Transverse colon (tissue), 4 donors: Measurements from ENCODE around the gene ATP9B. TPM values are rescaled to one million over a fixed set of nuclear protein-coding genes. Genes with fewer than 3 reads are reported as not detected.

Experiments used
- DNase-seq: peaks from one replicate; pipeline ENCODE4 v3.0.0-alpha.2; 2019
- H3K27ac ChIP-seq, 4 donors: fragments of 200-600 bp; sonication (generic); 2 replicates each; pipeline ENCODE4 v1.5.1; 2016 to 2018; ENCODE audit warnings: inconsistent platforms in 4 of 4
- H3K27me3 ChIP-seq: fragments of 200-600 bp; sonication (generic); 2 replicates; pipeline ENCODE4 v1.5.1; 2017; ENCODE audit warnings: inconsistent platforms
- H3K36me3 ChIP-seq, 4 donors: fragments of 200-600 bp; sonication (generic); 2 replicates each; pipeline ENCODE4 v1.5.1; 2017 to 2019; ENCODE audit warnings: inconsistent platforms in 4 of 4
- H3K4me1 ChIP-seq, 4 donors: fragments of 200-600 bp; sonication (generic); 2 replicates each; pipeline ENCODE4 v1.5.1; 2017 to 2020; ENCODE audit warnings: inconsistent platforms in 4 of 4
- H3K4me3 ChIP-seq, 4 donors: fragments of 200-600 bp; sonication (generic); 1 replicate in 1 of 4; 2 replicates in 3 of 4; pipeline versions ENCODE4 v1.5.1 to v1.6.1; 2017 to 2019; ENCODE audit warnings: inconsistent platforms in 4 of 4
- H3K9me3 ChIP-seq, 2 donors: fragments of 200-600 bp; sonication (generic); 2 replicates each; pipeline ENCODE4 v1.5.1; 2017 to 2019; ENCODE audit warnings: inconsistent platforms in 2 of 2
- CTCF ChIP-seq, 5 experiments: fragments of 200-600 bp in 3 of 5; fragments of 450-650 bp in 2 of 5; sonication (generic) in 3 of 5; IDR thresholded peaks; 1 replicate in 2 of 5; 2 replicates in 3 of 5; pipeline ENCODE4 v1.5.1; 2016 to 2017; ENCODE audit warnings: antibody characterized with exemption in 5 of 5, inconsistent platforms in 3 of 5, mild to moderate bottlenecking in 2 of 5, moderate library complexity in 1 of 5
- EP300 ChIP-seq: sonication (generic); formaldehyde crosslinking; IDR thresholded peaks from one replicate; pipeline ENCODE4 v1.6.1; 2017; ENCODE audit warnings: antibody characterized with exemption, low read depth
- POLR2A ChIP-seq: fragments of 450-650 bp; IDR thresholded peaks from one replicate; pipeline ENCODE4 v1.6.1; 2016; ENCODE audit warnings: antibody characterized with exemption, mild to moderate bottlenecking, moderate library complexity
- POLR2AphosphoS5 ChIP-seq, 3 donors: sonication (generic); formaldehyde crosslinking; IDR thresholded peaks; one replicate each; pipeline ENCODE4 v1.6.1; 2016; ENCODE audit warnings: antibody characterized with exemption in 3 of 3
- WGBS, 2 donors: methylation state at CpG; one replicate each; pipeline ENCODE4 v1.1.5; 2018; ENCODE audit warnings: low coverage in 1 of 2; 5-methylcytosine and 5-hydroxymethylcytosine counted together
- in situ Hi-C, 4 donors: fragments of 200-750 bp; cut with MboI; loops; one replicate each; pipeline versions ENCODE4 v1.15.0 to v1.15.1; 2017; ENCODE audit warnings: low sequenced_read_pairs in 3 of 4, low pct_ligation_motif_present in 1 of 4, low pct_unique_long_range_greater_than_20kb in 1 of 4
- intact Hi-C: fragments of 100-400 bp; cut with DNase I; formaldehyde crosslinking; loops from one replicate; pipeline ENCODE4 v1.15.1; 2023; ENCODE audit warnings: low total_unique reads
- total RNA-seq, 4 donors: library from RNA; depleted of rRNA; stranded (reverse); fragments of >200 nt; gene quantifications; one replicate each; pipeline ENCODE4 v1.1.0, GENCODE V29; 2016

Gene ATP9B
- total RNA-seq, 4 donors from 2014 or later = 36.3 to 70.3 (median 41.6) TPM

GRCh38 chr18:79026491-79026890, 42.7 kb upstream of the ATP9B start:
- intact Hi-C loops (no loop called here), in situ Hi-C loops (no loop called here)
- 38 to 61% methylated on average over 3 to 5 of the region's 5 CpGs for WGBS, 2 donors
- H3K27me3 ChIP-seq = no peaks in the 10 kb centered on the region
- no peak for TF ChIP-seq POLR2AphosphoS5 (IDR thresholded peaks at IDR 0.05)
- TF ChIP-seq POLR2A = no peak
- TF ChIP-seq CTCF (IDR thresholded peaks at IDR 0.05) = no peak
- TF ChIP-seq EP300 = no peak
- no peak for DNase-seq
- no peaks in the 10 kb centered on the region for H3K36me3 ChIP-seq
- H3K27ac ChIP-seq = no peak overlapping the region
- H3K9me3 ChIP-seq = peaks cover 0 to 2% of the 10 kb centered on the region in 2 donors
- no peak overlapping the region for H3K4me3 ChIP-seq
- H3K4me1 ChIP-seq = no peaks in the 10 kb centered on the region

DNA sequence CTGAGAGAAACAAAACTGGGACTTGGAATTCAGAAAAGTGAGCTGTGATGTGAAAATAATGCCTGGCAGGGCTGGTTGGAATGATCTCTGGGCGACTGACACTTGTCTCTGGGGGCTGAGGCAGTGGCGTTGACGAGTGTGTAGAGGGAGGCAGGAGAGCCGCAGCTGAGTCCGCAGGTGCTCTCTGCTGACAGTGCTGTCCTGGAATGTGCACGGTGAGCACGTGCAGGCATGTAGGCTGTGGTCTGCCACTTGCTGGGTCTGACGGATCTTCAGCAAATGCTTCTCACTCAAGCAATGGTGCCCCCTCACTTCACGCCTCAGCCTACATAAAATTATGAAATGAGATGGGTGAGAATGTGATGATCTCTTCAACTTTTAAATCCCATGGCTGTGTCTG, 38.5 kb upstream of the ATP9B start:
- Histone ChIP-seq H3K4me1 (no peaks in the 10 kb centered on the region), H3K36me3 (no peaks in the 10 kb centered on the region), H3K4me3 (no peak overlapping the region), H3K27ac (no peak overlapping the region), H3K27me3 (no peaks in the 10 kb centered on the region), H3K9me3 (peaks cover 0 to 2% of the 10 kb centered on the region in 2 donors)
- in situ Hi-C loops = no loop called here
- TF ChIP-seq EP300 (no peak), POLR2A (no peak), CTCF (IDR thresholded peaks at IDR 0.05) (no peak), POLR2AphosphoS5 (IDR thresholded peaks at IDR 0.05) (no peak)
- DNase-seq = no peak
- intact Hi-C loops = no loop called here
- WGBS, 2 donors = 91 to 100% methylated on average over 2 to 9 of the region's 9 CpGs

DNA sequence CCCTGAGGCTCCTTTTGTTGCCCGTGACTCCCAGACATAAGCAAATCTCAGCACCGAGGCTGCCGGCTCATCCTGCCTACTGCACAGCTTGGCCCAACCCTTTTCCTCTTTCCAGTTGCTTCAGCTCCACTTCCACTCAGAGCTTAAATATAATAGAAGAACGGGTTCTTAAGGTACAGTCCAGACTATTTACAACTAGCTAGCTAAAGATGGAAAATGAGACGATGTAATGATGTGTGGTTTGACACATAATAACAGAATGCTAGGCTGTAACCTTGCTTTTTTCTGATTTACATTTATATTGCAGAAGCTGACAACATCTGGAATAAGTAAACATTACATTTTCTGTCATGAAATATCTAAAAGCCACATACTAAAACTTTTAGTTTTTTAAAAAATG, 26.9 kb upstream of the ATP9B start:
- Histone ChIP-seq H3K27ac (no peak overlapping the region), H3K4me1 (no peaks in the 10 kb centered on the region), H3K4me3 (no peak overlapping the region), H3K27me3 (no peaks in the 10 kb centered on the region), H3K36me3 (no peaks in the 10 kb centered on the region), H3K9me3 (no peaks in the 10 kb centered on the region)
- intact Hi-C loops = no loop called here
- DNase-seq = no peak
- WGBS, 2 donors = 44 to 60% methylated on average over 4 to 5 of the region's 5 CpGs
- in situ Hi-C loops = no loop called here
- no peak for TF ChIP-seq EP300
- TF ChIP-seq CTCF (IDR thresholded peaks at IDR 0.05) = no peak
- no peak for TF ChIP-seq POLR2AphosphoS5 (IDR thresholded peaks at IDR 0.05)
- no peak for TF ChIP-seq POLR2A

- in situ Hi-C loops = no loop called here
- Histone ChIP-seq H3K27me3 (no peaks in the 10 kb centered on the region), H3K4me1 (no peaks in the 10 kb centered on the region), H3K9me3 (no peaks in the 10 kb centered on the region), H3K4me3 (no peak overlapping the region), H3K36me3 (no peaks in the 10 kb centered on the region), H3K27ac (no peak overlapping the region)
- no peak for TF ChIP-seq POLR2A
- no peak for TF ChIP-seq POLR2AphosphoS5 (IDR thresholded peaks at IDR 0.05)
- TF ChIP-seq CTCF (IDR thresholded peaks at IDR 0.05) = no peak
- no peak for TF ChIP-seq EP300
- intact Hi-C loops = no loop called here
- DNase-seq = no peak
- WGBS, 2 donors = 86% methylated on average over 4 of the region's 5 CpGs; no CpG with 5 or more reads in 1 of the 2 donors
These were observed 25.9 kb upstream of the ATP9B start for GRCh38 chr18:79043288-79043687.
